NB4 (cell line): Measurements from ENCODE around the gene WDR49.

Experiments
- DNase-seq: peaks from one replicate; pipeline ENCODE4 v3.0.0; 2010; ENCODE audit warnings: low read depth
- H3K4me3 ChIP-seq: one replicate; pipeline ENCODE4 v1.5.1; 2011; ENCODE audit warnings: mild to moderate bottlenecking, low read depth, low read length, moderate library complexity
- CTCF ChIP-seq: IDR thresholded peaks from one replicate; pipeline ENCODE4 v1.5.1; 2012; ENCODE audit warnings: low read depth, low read length
- MAX ChIP-seq: IDR thresholded peaks from 2 replicates; pipeline ENCODE4 v1.6.1; 2011; ENCODE audit warnings: low read depth, low read length
- MYC ChIP-seq: IDR thresholded peaks from 2 replicates; pipeline ENCODE4 v1.6.1; 2011; ENCODE audit warnings: low read depth, low read length
- POLR2A ChIP-seq: IDR thresholded peaks from 2 replicates; pipeline ENCODE4 v1.6.1; 2011; ENCODE audit warnings: mild to moderate bottlenecking; ENCODE audit not compliant: insufficient read length; ENCODE audit errors: extremely low read depth

Gene WDR49

GRCh38 chr3:167453815-167454214, 199.9 kb downstream of the WDR49 start:
- H3K4me3 ChIP-seq, result no peak overlapping the region
- TF ChIP-seq CTCF (no peak), POLR2A (no peak), MYC (no peak), MAX (no peak)
- DNase-seq, result no peak

- no peak overlapping the region for H3K4me3 ChIP-seq
- DNase-seq, result no peak
- TF ChIP-seq POLR2A (no peak), CTCF (no peak)
Observed at GRCh38 chr3:167451282-167451681, 202.5 kb downstream of the WDR49 start.

GRCh38 chr3:167450675-167451074, 203.1 kb downstream of the WDR49 start:
- TF ChIP-seq POLR2A, result no peak
- TF ChIP-seq MYC, result no peak
- no peak for TF ChIP-seq CTCF
- no peak for TF ChIP-seq MAX
- no peak overlapping the region for H3K4me3 ChIP-seq
- DNase-seq, result no peak

- H3K4me3 ChIP-seq, result no peak overlapping the region
- no peak for DNase-seq
- TF ChIP-seq MAX, result no peak
- no peak for TF ChIP-seq CTCF
- no peak for TF ChIP-seq POLR2A
- no peak for TF ChIP-seq MYC
Observed at GRCh38 chr3:167450195-167450594, 203.5 kb downstream of the WDR49 start.

- DNase-seq, result no peak
- H3K4me3 ChIP-seq, result no peak overlapping the region
- no peak for TF ChIP-seq MYC
- TF ChIP-seq POLR2A, result no peak
- TF ChIP-seq CTCF, result no peak
- TF ChIP-seq MAX, result no peak
Observed at GRCh38 chr3:167445491-167445890, 208.3 kb downstream of the WDR49 start.

GRCh38 chr3:167441256-167441655, 212.5 kb downstream of the WDR49 start:
- DNase-seq, result no peak
- TF ChIP-seq MAX (no peak), MYC (no peak)
- H3K4me3 ChIP-seq, result no peak overlapping the region
